CD4-positive, alpha-beta T cell (primary cell): Measurements from ENCODE around the gene TLR8. TPM values are rescaled to one million over a fixed set of nuclear protein-coding genes. Genes with fewer than 3 reads are reported as not detected.

Source experiments
- ATAC-seq: fragments of 200-7000 bp; cut with Tn5 transposase; one replicate; pipeline ENCODE4 v1.10.0; 2022; ENCODE audit warnings: mild to moderate bottlenecking; ENCODE audit not compliant: poor library complexity
- CTCF ChIA-PET: fragments of 350-600 bp; sonication (Branson Sonifier 250); formaldehyde crosslinking; loops from one replicate; lab custom pipeline; 2021; ENCODE audit warnings: antibody characterized with exemption, inconsistent platforms; lab: Charles Lee
- POLR2A ChIA-PET: fragments of 350-600 bp; sonication (Branson Sonifier 250); formaldehyde crosslinking; loops from one replicate; lab custom pipeline; 2021; ENCODE audit warnings: antibody characterized with exemption, inconsistent platforms; lab: Charles Lee
- DNase-seq, 14 experiments: peaks; one replicate each; pipeline ENCODE4 v3.0.0-alpha.2; 2013 to 2020; ENCODE audit warnings: mixed read lengths in 2 of 14
- H3K27ac ChIP-seq, 2 donors: one replicate each; pipeline versions ENCODE4 v1.5.1 to v1.7.0; 2013; ENCODE audit warnings: low read length in 2 of 2, low read depth in 1 of 2, mild to moderate bottlenecking in 1 of 2
- H3K27me3 ChIP-seq, 2 experiments: 1 replicate in 1 of 2; 2 replicates in 1 of 2; pipeline versions ENCODE4 v1.6.1 to v1.7.0; 2013; ENCODE audit warnings: low read length in 2 of 2, control low read depth in 1 of 2, mild to moderate bottlenecking in 1 of 2, moderate library complexity in 1 of 2; ENCODE audit not compliant: insufficient read depth in 2 of 2, control insufficient read depth in 1 of 2
- H3K36me3 ChIP-seq: one replicate; pipeline ENCODE4 v1.6.1; 2013; ENCODE audit warnings: low read length, control low read depth; ENCODE audit not compliant: insufficient read depth
- H3K4me1 ChIP-seq: one replicate; pipeline ENCODE4 v1.6.1; 2013; ENCODE audit warnings: low read length, control low read depth; ENCODE audit not compliant: insufficient read depth
- H3K4me3 ChIP-seq: one replicate; pipeline ENCODE4 v1.5.1; 2013; ENCODE audit warnings: mild to moderate bottlenecking, low read length, moderate library complexity
- H3K9me3 ChIP-seq, 2 experiments: 1 replicate in 1 of 2; 2 replicates in 1 of 2; pipeline versions ENCODE4 v1.6.1 to v1.7.0; 2013; ENCODE audit warnings: low read length in 2 of 2, mild to moderate bottlenecking in 2 of 2, control low read depth in 1 of 2, moderate library complexity in 1 of 2; ENCODE audit not compliant: control insufficient read depth in 1 of 2, insufficient read depth in 1 of 2
- H3K27ac Mint-ChIP-seq: one replicate; pipeline ENCODE4 v1.8.0; 2020; ENCODE audit warnings: mixed read lengths
- H3K27me3 Mint-ChIP-seq: one replicate; pipeline ENCODE4 v1.8.0; 2021; ENCODE audit warnings: mixed read lengths
- H3K36me3 Mint-ChIP-seq: one replicate; pipeline ENCODE4 v1.8.0; 2021; ENCODE audit warnings: low read depth, mixed read lengths
- H3K4me1 Mint-ChIP-seq: one replicate; pipeline ENCODE4 v1.8.0; 2021; ENCODE audit warnings: low read depth, mixed read lengths
- H3K4me3 Mint-ChIP-seq: one replicate; pipeline ENCODE4 v1.8.0; 2020; ENCODE audit warnings: mild to moderate bottlenecking, mixed read lengths
- H3K9me3 Mint-ChIP-seq: one replicate; pipeline ENCODE4 v1.8.0; 2020; ENCODE audit warnings: mixed read lengths
- CTCF ChIP-seq: fragments of 200-600 bp; IDR thresholded peaks from one replicate; pipeline ENCODE4 v1.8.0; 2022; ENCODE audit warnings: antibody characterized with exemption, mild to moderate bottlenecking
- intact Hi-C, 2 experiments: fragments of 100-400 bp; cut with DNase I in 1 of 2; cut with micrococcal nuclease in 1 of 2; formaldehyde crosslinking; loops; one replicate each; pipeline versions ENCODE4 v1.15.1 to v1.9.0; 2023 to 2025; cut with DNase I, micrococcal nuclease
- polyA plus RNA-seq, 2 donors: library from polyadenylated mRNA; unstranded; fragments of 120-200 nt; gene quantifications; one replicate each; pipeline ENCODE4 v1.2.1, GENCODE V29; 2013
- total RNA-seq, 174 experiments: library from RNA in 2 of 174; stranded (reverse) in 2 of 174; gene quantifications; one replicate each; pipeline ENCODE4 v1.2.3 and lab custom pipeline; 2021 to 2026

TLR8 gene
- total RNA-seq (under 1 TPM; 0.08 TPM), total RNA-seq (lab: John Stamatoyannopoulos, UW) (0 to 4.1 (median 0.13) reads per million in 172 experiments)
- 6.6 TPM for polyA plus RNA-seq (2013, experiment 1 of 2)
- 3.6 TPM for polyA plus RNA-seq (2013, experiment 2 of 2)

DNA sequence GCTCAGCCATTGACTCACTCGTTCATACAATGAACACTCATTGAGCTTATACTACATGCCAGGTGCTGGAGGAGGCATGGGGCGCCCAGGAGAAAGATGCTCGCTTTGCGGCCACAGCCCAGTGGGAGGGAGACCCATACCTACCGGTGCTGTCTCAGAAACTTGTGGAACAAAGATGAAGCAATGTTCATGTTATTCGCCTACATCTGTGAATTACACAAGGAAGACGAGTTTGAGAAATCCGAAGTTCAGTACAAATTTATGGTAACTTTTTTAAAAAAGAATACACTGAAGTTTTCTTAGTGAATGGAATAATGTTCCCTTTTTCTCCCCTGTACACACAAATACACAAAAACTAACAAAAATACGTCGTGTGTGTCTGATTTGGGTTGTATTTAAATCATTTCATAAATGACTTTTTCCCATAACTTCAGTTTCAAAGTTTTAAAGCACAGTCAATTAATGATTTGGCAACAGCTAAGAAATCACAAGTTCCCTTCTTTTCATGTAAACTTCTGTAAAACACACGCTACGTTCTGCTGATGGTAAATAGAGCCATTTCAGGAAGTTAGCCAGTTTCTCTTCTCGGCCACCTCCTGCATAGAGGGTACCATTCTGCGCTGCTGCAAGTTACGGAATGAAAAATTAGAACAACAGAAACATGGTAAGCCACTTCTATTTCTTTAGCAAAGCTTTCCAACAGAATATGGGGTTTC lies at the start of gene TLR8:
Gene TLR8, plus strand, starts transcription at position 575 of the 716 bp plus-strand sequence. Its CDS starts 87 bp downstream, at position 662.
- H3K4me1 Mint-ChIP-seq, result peaks cover 14% of the 10 kb centered on the region
- H3K27ac ChIP-seq, result no peak within 1 kb of the TSS
- no peaks in the 10 kb centered on the region for H3K36me3 ChIP-seq
- CTCF ChIA-PET, result interaction anchor here (0.6 kb wide), 1 partner anchor 186 kb away, joined by 3 read pairs; no protein-coding TSS in a partner anchor
- no peaks in the 10 kb centered on the region for H3K36me3 Mint-ChIP-seq
- H3K9me3 ChIP-seq, result no peaks in the 10 kb centered on the region
- intact Hi-C loops, result no loop called here
- no peaks in the 10 kb centered on the region for H3K27me3 Mint-ChIP-seq
- DNase-seq (no peak), ATAC-seq (no peak)
- no peaks in the 10 kb centered on the region for H3K27me3 ChIP-seq
- H3K27ac Mint-ChIP-seq, result no peak within 1 kb of the TSS
- no peak within 1 kb of the TSS for H3K4me3 ChIP-seq
- POLR2A ChIA-PET, result no interaction called here
- no peak within 1 kb of the TSS for H3K4me3 Mint-ChIP-seq
- H3K4me1 ChIP-seq, result peaks cover 5% of the 10 kb centered on the region
- no peaks in the 10 kb centered on the region for H3K9me3 Mint-ChIP-seq
- no peak for TF ChIP-seq CTCF

DNA sequence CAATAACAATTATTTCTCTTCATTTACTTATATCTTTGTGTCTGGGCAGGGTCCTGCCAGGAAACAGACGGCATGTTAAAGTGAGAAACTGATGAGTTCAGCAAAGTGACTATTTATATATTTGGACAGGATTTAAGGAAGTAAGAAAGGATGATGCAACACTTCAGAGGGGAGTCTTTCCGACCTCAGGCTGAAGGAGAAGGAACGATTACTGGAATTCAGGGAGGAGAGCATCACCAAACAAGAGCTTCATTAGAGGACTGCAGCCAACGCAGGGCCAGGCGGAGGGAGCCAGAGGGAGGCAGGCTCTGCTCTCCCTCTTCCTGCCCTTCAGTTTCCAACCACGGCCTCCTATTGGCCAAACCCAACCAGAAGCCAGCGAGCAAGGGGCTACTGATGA lies 41.1 kb upstream of the TLR8 start:
- Mint-ChIP-seq H3K9me3 (no peaks in the 10 kb centered on the region), H3K4me3 (no peak overlapping the region), H3K27ac (no peak overlapping the region), H3K36me3 (no peaks in the 10 kb centered on the region), H3K27me3 (no peaks in the 10 kb centered on the region), H3K4me1 (no peaks in the 10 kb centered on the region)
- peak in 1 of 14 experiments; percentile 5 for DNase-seq
- H3K4me1 ChIP-seq, result no peaks in the 10 kb centered on the region
- POLR2A ChIA-PET, result no interaction called here
- no peak overlapping the region for H3K4me3 ChIP-seq
- CTCF ChIA-PET, result no interaction called here
- no peaks in the 10 kb centered on the region for H3K36me3 ChIP-seq
- no peak overlapping the region for H3K27ac ChIP-seq
- H3K27me3 ChIP-seq, result peaks cover 0 to 4% of the 10 kb centered on the region in 2 experiments
- intact Hi-C loops, result no loop called here
- H3K9me3 ChIP-seq, result peaks cover 0 to 5% of the 10 kb centered on the region in 2 experiments
- no peak for ATAC-seq
- no peak for TF ChIP-seq CTCF

GRCh38 chrX:12866451-12867377 lies 39.7 kb upstream of the TLR8 start, which contains the start of gene TLR7:
Gene TLR7, plus strand, starts transcription at chrX:12867072. Its CDS starts 507 bp downstream, at chrX:12867579.
- H3K9me3 Mint-ChIP-seq, result no peaks in the 10 kb centered on the region
- no peaks in the 10 kb centered on the region for H3K36me3 ChIP-seq
- POLR2A ChIA-PET, result no interaction called here
- CTCF ChIA-PET, result no interaction called here
- H3K9me3 ChIP-seq, result peaks cover 0 to 5% of the 10 kb centered on the region in 2 experiments
- H3K4me1 Mint-ChIP-seq, result no peaks in the 10 kb centered on the region
- intact Hi-C loops, result no loop called here
- H3K27me3 ChIP-seq, result peaks cover 0 to 4% of the 10 kb centered on the region in 2 experiments
- peak within 1 kb of the TSS; percentile 5 for H3K4me3 ChIP-seq
- H3K4me3 Mint-ChIP-seq, result no peak within 1 kb of the TSS
- no peak within 1 kb of the TSS for H3K27ac ChIP-seq
- DNase-seq (peak in 1 of 14 experiments; percentile 8), ATAC-seq (no peak)
- no peak for TF ChIP-seq CTCF
- no peaks in the 10 kb centered on the region for H3K4me1 ChIP-seq
- H3K27me3 Mint-ChIP-seq, result no peaks in the 10 kb centered on the region
- H3K27ac Mint-ChIP-seq, result no peak within 1 kb of the TSS
- H3K36me3 Mint-ChIP-seq, result no peaks in the 10 kb centered on the region
